ENCODE measurements around the gene DLGAP4.

DLGAP4 gene

DNA sequence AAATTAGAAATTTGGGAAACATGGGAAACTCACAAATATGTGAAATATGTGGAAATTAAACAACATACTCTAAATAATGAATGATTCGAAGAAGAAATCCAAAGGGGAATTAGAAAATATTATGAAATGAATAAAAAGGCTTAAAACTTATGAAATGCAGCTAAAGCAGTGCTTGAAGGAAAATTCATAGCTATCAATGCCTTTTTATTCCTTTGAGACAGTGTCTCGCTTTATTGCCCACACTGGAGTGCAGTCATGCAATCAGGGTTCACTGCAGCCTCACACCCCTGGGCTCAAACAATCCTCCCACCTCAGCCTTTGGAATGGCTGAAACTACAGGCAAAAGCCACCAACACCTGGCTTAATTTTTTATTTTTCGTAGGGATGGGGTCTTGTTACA, 259.4 kb downstream of the DLGAP4 start:
- DNase-seq (ENCODE audit: low read depth in 2 of 2): no peak

DNA sequence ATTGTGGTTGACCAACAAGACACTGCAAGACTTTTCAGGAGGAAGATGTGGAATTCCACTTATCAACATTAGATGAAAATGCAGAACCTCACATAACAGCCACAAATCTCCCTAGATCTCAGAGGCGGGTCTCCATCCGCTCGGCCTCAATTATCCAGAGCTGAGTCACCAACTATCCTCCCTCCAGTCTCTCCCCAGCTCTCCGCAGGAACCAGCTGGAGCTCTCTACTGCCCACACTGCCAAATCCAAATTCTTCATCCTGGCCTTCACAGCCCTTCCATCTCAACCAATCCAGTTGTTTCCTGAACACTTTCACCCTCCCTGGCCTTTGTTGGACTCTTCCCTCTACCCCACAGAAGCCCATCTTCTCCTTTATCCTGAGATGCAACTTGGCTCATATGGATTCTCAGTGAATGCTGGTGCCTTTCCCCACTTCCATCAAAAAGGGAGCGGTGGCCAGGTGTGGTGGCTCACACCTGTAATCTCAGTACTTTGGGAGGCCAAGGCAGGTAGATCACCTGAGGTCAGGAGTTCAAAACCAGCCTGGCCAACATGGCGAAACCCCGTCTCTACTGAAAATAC, 263.8 kb downstream of the DLGAP4 start:
- no peak for DNase-seq (ENCODE audit: low read depth in 2 of 2)

DNA sequence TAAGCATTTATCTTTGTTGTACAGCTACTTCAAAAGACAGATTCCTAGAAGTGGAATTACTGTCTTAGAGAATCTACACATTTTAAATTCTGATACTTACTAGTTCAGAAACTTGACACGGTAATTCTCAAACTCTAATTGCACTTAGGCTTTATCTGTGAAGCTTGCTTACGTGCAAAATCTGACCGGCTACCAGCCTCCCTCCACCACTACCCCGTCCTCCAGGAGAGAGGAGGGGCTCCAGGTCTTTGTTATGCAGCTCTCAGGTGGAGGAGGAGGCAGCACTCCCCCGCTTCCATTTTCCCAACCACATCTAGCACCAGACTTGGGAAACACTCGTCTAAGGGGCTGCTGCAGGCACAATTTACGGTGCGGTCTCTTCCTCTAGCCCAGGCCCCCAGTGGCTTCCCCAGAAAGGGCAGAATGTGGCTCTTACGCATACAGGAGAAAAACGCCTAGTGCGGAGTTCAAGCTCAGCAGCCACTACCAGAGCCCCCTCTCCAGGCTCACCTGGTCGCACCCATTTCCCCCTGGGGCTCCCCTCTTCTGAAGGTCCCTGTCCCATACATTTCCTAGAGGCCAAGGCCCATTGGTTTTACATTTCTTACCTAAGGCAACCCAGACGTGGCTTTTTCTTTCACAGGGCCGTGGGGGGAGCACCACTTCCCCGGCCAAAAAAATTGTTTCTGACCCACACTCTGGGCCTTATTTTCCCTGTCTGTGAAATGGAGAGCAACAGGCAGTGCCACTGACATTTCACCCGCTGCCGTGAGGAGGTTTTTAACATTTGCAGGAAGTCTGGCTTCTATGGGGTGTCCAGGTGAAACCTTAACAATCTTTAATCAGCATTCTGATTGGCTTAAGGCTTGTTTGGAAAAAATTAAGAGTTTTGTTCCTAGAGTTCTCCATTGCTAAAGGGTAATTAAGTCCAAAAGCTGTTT, 265.7 kb downstream of the DLGAP4 start:
- DNase-seq (ENCODE audit: low read depth in 2 of 2): no peak

DNA sequence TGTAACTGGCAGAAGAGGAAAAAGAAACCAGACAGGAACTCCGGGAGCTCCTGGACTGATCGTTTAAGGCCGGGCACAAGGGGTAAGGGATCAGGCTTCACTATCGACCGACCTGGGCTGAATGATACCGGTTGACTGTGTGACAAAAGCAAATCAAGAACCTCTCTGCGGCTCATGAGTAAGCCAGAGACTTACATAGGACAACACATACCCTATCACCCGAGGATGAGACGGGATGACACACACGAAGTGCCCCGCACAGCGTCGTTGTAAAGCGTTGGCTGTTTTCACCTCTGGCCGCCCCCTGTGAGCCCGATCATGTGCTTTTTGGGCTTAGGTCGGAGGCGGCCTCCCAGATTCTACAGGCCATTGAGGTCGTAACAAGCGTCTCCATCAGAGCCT, 266.6 kb downstream of the DLGAP4 start:
- DNase-seq (ENCODE audit: low read depth in 2 of 2): peak; percentile 52 to 63

DNA sequence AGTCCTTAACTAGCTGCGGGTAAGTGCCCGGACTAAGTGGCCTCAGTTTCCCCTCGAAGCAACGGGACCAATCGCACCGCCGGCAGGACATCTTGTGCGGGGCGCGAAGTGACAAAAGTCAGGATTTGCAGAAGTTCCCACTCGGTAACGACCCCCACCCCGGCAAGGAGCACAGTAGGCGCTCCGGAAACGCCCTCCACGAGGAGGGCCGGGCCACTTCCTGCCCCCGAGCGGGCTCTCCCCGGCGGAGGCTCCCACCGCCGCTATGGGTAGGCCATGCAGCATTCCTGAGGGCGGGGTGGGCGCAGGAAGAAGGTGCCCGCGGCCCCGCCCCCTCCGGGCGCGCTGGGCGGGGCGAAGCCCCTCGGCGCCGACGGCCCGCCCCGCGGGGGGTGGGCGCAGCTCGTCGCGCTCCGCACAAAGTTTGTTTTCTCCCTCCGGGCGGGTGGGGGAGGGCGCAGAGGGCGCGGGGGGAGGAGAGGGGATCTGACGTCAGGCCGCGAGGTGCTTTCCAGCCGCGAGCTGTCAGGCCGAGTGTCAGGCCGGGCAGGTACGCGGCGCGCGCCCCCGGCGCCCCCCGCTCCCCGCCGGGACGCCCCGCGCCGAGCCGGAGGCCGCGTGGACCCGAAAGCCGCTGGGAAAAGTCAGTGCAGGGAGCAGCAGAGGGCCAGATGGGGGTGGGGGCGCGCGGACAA, 267.1 kb downstream of the DLGAP4 start, which contains the start of gene TGIF2:
TGIF2 (plus strand) TSS at position 495 of the 695 bp plus-strand sequence. CDS start 5,178 bp downstream, outside the sequence.
- peak; percentile 83 to 88 for DNase-seq (ENCODE audit: low read depth in 2 of 2)

DNA sequence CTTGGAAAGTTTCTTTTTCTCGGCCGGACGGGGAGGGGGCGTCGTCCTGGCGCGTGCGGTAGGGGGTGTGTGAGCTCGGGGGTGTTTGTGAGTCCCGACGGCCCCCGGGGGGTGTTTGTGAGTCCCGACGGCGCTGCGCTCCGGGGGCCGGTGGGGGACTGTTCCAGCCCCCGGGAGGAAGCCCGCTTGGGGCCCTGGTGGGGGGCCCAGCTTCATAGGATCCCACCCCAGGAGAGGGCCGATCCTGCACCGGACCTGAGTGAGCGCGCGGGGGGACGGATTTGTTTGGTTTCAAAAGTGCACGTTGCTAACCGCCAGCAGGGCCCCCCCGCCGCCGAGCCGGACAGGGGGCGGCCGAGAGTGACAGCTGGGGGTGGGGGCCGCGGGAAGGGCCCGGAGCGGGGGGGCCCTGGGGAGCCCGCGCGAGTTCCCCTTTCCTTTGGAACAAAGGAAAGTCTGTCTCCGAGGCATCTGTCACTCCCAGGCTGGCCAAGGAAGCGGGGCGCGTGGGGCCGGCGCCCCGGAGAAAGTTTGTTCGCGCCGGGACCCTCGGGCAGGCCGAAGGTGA, 267.7 kb downstream of the DLGAP4 start:
- no peak for DNase-seq (ENCODE audit: low read depth in 2 of 2)

DNA sequence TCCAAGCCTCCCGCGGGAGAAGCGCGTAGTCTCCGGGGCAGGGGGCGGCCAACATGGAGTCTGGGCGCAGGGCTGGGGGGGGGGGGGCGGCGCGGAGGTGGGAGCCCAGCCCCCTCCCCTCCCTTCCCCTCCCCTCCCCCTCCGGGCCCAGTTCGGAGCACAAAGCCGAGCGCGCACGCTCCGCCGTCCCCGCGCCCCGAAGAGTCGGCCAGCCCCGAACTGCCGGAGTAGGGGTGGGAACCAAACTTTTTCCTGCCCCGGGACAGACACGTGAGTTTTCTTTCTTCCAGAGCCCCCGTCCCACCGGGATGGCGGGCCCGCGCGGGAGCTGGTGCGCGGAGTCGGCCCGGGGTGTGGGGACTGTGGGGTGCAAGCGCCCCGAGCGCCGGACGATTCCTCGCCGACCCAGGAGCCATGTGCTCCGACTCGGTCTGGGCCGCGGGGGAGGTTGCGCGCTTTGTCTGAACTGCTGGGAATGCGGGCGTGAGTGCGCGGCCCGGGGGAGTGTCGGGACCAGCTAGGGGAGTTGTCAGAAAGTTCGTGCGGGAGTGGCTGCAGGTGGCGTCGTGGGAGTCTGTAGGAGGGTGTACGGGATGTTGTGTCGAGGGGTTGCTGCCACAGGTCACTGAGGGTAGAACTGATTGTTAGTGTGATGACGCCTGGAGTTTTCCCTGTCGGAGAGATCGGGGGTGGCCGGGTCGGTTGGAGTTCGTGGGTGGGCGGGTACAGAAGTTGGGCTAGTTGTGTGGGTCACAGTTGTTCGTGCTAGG, 268.4 kb downstream of the DLGAP4 start:
- DNase-seq (ENCODE audit: low read depth in 2 of 2): peak; percentile 46 to 57

DNA sequence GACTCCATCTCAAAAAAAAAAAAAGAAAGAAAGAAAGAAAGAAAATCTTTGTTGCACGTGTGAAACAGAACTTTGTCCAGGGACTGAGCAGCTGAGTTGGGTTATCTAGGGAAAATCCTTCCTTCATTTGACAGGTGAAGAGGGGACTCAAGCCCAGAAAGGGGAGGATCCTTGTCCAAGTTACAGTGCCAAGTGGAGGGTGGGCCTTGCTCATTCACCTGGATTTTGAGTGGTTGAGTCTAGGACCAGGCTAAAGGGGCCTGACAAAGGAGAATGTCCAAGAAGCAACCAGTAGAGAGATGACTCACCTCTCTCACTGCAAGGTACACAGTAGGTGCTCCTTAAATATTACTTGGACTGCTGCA, 269.9 kb downstream of the DLGAP4 start:
- no peak for DNase-seq (ENCODE audit: low read depth in 2 of 2)

Measured in stimulated activated CD8-positive, alpha-beta memory T cell treated with anti-CD3 and anti-CD28 coated beads, Interleukin-15, amount 100 ng/mL, for 4 hours (primary cell).